ENCODE measurements around the gene CCDC33. TPM values are rescaled to one million over a fixed set of nuclear protein-coding genes. Genes with fewer than 3 reads are reported as not detected.
A peak's percentile ranks its signal among the peaks of the same experiment; 100 is the strongest.

The CCDC33 gene
- total and polyA plus RNA-seq, 2 experiments from 2014 or later, result 2.6 to 2.8 TPM

DNA sequence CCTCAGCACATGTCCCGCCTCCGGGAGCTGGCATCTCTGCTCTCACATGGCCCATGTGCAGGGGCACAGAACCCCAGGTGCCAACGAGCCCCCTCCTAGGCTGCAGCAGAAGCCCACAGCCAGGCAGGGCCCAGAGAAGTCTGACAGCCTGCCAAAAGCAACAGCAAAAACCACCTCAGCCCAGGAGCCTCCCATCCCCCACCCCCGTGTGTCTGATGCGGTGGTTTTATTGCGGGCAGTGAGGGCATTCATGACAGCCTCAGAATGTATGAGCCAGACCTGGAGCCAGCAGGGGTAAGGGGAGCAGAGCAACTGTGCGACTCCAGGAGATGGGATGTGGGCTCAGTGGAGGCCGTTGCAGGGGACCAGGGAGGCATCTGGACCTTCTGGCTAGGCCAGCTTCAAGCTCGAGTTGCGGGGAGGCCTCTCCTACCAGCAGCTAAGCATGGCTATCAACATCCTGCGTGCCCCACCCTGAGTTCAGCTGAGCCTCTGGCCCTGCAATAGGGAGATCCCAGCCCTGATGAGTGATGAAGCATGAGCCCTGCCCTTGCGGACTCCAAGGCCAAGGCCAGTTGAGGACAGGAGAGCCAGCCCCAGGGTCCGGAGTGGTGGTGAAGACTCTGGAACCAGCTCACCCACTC, 78.8 kb downstream of the CCDC33 start:
- peaks cover 56% of the 10 kb centered on the region for H3K4me1 Mint-ChIP-seq

More for the DNA sequence above, 78.8 kb downstream of the CCDC33 start:
- H3K9me3 Mint-ChIP-seq, result no peaks in the 10 kb centered on the region
- Histone ChIP-seq H2AFZ (peak overlapping the region; percentile 63), H3K9me2 (ENCODE audit: insufficient read depth) (no peaks in the 10 kb centered on the region), H3K36me3 (ENCODE audit: insufficient read depth) (no peaks in the 10 kb centered on the region), H3K4me2 (peak overlapping the region; percentile 48), H4K20me1 (replicated peaks; ENCODE audit: insufficient read depth) (no peaks in the 10 kb centered on the region), H3K27me3 (ENCODE audit: insufficient read depth) (no peaks in the 10 kb centered on the region), H3K4me3 (no peak overlapping the region), H3F3A (replicated peaks; ENCODE audit: low read depth) (no peaks in the 10 kb centered on the region), H3K27ac (ENCODE audit: low read depth) (no peak overlapping the region), H3K4me1 (ENCODE audit: insufficient read depth) (peaks cover 35% of the 10 kb centered on the region), H3K79me2 (replicated peaks; ENCODE audit: insufficient read depth) (no peaks in the 10 kb centered on the region)
- no peak for TF ChIP-seq JUNB (IDR thresholded peaks at IDR 0.05; ENCODE audit: unreplicated experiment)
- no peak for TF ChIP-seq EZH2phosphoT487 (IDR thresholded peaks at IDR 0.05; ENCODE audit: unreplicated experiment)
- TF ChIP-seq STAT1 (IDR thresholded peaks at IDR 0.05; ENCODE audit: unreplicated experiment), result no peak
- TF ChIP-seq ZNF114 (CRISPR knock-in tag; IDR thresholded peaks at IDR 0.05), result no peak
- TF ChIP-seq, protein P1, sequence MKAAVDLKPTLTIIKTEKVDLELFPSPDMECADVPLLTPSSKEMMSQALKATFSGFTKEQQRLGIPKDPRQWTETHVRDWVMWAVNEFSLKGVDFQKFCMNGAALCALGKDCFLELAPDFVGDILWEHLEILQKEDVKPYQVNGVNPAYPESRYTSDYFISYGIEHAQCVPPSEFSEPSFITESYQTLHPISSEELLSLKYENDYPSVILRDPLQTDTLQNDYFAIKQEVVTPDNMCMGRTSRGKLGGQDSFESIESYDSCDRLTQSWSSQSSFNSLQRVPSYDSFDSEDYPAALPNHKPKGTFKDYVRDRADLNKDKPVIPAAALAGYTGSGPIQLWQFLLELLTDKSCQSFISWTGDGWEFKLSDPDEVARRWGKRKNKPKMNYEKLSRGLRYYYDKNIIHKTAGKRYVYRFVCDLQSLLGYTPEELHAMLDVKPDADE (IDR thresholded peaks at IDR 0.05), result no peak
- no peak for TF ChIP-seq EZH2 (IDR thresholded peaks at IDR 0.05; ENCODE audit: low read depth, unreplicated experiment)
- TF ChIP-seq CREB1 (CRISPR knock-in tag; IDR thresholded peaks at IDR 0.05; ENCODE audit: low read depth), result no peak
- TF ChIP-seq, protein P2, sequence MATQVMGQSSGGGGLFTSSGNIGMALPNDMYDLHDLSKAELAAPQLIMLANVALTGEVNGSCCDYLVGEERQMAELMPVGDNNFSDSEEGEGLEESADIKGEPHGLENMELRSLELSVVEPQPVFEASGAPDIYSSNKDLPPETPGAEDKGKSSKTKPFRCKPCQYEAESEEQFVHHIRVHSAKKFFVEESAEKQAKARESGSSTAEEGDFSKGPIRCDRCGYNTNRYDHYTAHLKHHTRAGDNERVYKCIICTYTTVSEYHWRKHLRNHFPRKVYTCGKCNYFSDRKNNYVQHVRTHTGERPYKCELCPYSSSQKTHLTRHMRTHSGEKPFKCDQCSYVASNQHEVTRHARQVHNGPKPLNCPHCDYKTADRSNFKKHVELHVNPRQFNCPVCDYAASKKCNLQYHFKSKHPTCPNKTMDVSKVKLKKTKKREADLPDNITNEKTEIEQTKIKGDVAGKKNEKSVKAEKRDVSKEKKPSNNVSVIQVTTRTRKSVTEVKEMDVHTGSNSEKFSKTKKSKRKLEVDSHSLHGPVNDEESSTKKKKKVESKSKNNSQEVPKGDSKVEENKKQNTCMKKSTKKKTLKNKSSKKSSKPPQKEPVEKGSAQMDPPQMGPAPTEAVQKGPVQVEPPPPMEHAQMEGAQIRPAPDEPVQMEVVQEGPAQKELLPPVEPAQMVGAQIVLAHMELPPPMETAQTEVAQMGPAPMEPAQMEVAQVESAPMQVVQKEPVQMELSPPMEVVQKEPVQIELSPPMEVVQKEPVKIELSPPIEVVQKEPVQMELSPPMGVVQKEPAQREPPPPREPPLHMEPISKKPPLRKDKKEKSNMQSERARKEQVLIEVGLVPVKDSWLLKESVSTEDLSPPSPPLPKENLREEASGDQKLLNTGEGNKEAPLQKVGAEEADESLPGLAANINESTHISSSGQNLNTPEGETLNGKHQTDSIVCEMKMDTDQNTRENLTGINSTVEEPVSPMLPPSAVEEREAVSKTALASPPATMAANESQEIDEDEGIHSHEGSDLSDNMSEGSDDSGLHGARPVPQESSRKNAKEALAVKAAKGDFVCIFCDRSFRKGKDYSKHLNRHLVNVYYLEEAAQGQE (IDR thresholded peaks at IDR 0.05; ENCODE audit: unreplicated experiment), result no peak
- TF ChIP-seq NANOG (IDR thresholded peaks at IDR 0.05; ENCODE audit: borderline replicate concordance), result no peak
- TF ChIP-seq, protein P3, sequence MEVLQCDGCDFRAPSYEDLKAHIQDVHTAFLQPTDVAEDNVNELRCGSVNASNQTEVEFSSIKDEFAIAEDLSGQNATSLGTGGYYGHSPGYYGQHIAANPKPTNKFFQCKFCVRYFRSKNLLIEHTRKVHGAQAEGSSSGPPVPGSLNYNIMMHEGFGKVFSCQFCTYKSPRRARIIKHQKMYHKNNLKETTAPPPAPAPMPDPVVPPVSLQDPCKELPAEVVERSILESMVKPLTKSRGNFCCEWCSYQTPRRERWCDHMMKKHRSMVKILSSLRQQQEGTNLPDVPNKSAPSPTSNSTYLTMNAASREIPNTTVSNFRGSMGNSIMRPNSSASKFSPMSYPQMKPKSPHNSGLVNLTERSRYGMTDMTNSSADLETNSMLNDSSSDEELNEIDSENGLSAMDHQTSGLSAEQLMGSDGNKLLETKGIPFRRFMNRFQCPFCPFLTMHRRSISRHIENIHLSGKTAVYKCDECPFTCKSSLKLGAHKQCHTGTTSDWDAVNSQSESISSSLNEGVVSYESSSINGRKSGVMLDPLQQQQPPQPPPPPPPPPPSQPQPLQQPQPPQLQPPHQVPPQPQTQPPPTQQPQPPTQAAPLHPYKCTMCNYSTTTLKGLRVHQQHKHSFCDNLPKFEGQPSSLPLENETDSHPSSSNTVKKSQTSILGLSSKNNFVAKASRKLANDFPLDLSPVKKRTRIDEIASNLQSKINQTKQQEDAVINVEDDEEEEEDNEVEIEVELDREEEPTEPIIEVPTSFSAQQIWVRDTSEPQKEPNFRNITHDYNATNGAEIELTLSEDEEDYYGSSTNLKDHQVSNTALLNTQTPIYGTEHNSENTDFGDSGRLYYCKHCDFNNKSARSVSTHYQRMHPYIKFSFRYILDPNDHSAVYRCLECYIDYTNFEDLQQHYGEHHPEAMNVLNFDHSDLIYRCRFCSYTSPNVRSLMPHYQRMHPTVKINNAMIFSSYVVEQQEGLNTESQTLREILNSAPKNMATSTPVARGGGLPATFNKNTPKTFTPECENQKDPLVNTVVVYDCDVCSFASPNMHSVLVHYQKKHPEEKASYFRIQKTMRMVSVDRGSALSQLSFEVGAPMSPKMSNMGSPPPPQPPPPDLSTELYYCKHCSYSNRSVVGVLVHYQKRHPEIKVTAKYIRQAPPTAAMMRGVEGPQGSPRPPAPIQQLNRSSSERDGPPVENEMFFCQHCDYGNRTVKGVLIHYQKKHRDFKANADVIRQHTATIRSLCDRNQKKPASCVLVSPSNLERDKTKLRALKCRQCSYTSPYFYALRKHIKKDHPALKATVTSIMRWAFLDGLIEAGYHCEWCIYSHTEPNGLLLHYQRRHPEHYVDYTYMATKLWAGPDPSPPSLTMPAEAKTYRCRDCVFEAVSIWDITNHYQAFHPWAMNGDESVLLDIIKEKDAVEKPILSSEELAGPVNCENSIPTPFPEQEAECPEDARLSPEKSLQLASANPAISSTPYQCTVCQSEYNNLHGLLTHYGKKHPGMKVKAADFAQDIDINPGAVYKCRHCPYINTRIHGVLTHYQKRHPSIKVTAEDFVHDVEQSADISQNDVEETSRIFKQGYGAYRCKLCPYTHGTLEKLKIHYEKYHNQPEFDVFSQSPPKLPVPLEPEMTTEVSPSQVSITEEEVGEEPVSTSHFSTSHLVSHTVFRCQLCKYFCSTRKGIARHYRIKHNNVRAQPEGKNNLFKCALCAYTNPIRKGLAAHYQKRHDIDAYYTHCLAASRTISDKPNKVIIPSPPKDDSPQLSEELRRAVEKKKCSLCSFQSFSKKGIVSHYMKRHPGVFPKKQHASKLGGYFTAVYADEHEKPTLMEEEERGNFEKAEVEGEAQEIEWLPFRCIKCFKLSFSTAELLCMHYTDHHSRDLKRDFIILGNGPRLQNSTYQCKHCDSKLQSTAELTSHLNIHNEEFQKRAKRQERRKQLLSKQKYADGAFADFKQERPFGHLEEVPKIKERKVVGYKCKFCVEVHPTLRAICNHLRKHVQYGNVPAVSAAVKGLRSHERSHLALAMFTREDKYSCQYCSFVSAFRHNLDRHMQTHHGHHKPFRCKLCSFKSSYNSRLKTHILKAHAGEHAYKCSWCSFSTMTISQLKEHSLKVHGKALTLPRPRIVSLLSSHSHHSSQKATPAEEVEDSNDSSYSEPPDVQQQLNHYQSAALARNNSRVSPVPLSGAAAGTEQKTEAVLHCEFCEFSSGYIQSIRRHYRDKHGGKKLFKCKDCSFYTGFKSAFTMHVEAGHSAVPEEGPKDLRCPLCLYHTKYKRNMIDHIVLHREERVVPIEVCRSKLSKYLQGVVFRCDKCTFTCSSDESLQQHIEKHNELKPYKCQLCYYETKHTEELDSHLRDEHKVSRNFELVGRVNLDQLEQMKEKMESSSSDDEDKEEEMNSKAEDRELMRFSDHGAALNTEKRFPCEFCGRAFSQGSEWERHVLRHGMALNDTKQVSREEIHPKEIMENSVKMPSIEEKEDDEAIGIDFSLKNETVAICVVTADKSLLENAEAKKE (CRISPR knock-in tag; IDR thresholded peaks at IDR 0.05), result no peak
- no peak for TF ChIP-seq ZNF331 (CRISPR knock-in tag; IDR thresholded peaks at IDR 0.05; ENCODE audit: low read depth)
- TF ChIP-seq, protein P4, sequence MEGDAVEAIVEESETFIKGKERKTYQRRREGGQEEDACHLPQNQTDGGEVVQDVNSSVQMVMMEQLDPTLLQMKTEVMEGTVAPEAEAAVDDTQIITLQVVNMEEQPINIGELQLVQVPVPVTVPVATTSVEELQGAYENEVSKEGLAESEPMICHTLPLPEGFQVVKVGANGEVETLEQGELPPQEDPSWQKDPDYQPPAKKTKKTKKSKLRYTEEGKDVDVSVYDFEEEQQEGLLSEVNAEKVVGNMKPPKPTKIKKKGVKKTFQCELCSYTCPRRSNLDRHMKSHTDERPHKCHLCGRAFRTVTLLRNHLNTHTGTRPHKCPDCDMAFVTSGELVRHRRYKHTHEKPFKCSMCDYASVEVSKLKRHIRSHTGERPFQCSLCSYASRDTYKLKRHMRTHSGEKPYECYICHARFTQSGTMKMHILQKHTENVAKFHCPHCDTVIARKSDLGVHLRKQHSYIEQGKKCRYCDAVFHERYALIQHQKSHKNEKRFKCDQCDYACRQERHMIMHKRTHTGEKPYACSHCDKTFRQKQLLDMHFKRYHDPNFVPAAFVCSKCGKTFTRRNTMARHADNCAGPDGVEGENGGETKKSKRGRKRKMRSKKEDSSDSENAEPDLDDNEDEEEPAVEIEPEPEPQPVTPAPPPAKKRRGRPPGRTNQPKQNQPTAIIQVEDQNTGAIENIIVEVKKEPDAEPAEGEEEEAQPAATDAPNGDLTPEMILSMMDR (conservative IDR thresholded peaks at IDR 0.05; ENCODE audit: low read depth in 2 of 2), result no peak
- TF ChIP-seq POLR2AphosphoS5 (IDR thresholded peaks at IDR 0.05; ENCODE audit: low read depth), result no peak
- no peak for ATAC-seq
- DNase-seq (ENCODE audit: low spot score), result no peak
- no peak overlapping the region for H3K27ac Mint-ChIP-seq
- H3K4me3 Mint-ChIP-seq, result no peak overlapping the region; the same call in 2 of the 3 replicates
- no peaks in the 10 kb centered on the region for H3K36me3 Mint-ChIP-seq (ENCODE audit: low read depth)
- peaks cover 28% of the 10 kb centered on the region for H3K27me3 Mint-ChIP-seq (ENCODE audit: insufficient read depth, low read depth, poor library complexity)

Data from GM23338 (cell line).